ENCODE data around the gene MSH5. TPM values are rescaled to one million over a fixed set of nuclear protein-coding genes. Genes with fewer than 3 reads are reported as not detected.

Gene MSH5
- total and polyA plus RNA-seq, 2 of the 13 experiments (the other 11 are each of a cell fraction or from before 2014, with no cell fraction given) = 10.2 to 38.7 TPM

GRCh38 chr6:31729515-31729978 lies 10.3 kb upstream of the MSH5 start (continued):
- TF ChIP-seq ZNF556 (CRISPR knock-in tag; IDR thresholded peaks at IDR 0.05; ENCODE audit: borderline replicate concordance) = peak; percentile 83; the same call in 1 of the 2 replicates
- peak; percentile 35 for TF ChIP-seq MEIS2 (CRISPR knock-in tag; IDR thresholded peaks at IDR 0.05)
- TF ChIP-seq ZFP62 (CRISPR knock-in tag; IDR thresholded peaks at IDR 0.05) = no peak
- TF ChIP-seq TEF (CRISPR knock-in tag; IDR thresholded peaks at IDR 0.05) = no peak
- TF ChIP-seq NFATC3 (CRISPR knock-in tag; IDR thresholded peaks at IDR 0.05) = no peak
- no peak for TF ChIP-seq ZNF766 (CRISPR knock-in tag; IDR thresholded peaks at IDR 0.05; ENCODE audit: borderline replicate concordance)
- no peak for TF ChIP-seq MAFK (conservative IDR thresholded peaks at IDR 0.05 in 1 of 2, IDR thresholded peaks at IDR 0.05 in 1 of 2; ENCODE audit: low read length in 2 of 2)
- no peak for TF ChIP-seq ZHX2 (IDR thresholded peaks at IDR 0.05; ENCODE audit: low read depth)
- no peak for TF ChIP-seq ZHX2 (CRISPR knock-in tag; IDR thresholded peaks at IDR 0.05; ENCODE audit: borderline replicate concordance)
- no peak; the same call in 1 of the 2 replicates for TF ChIP-seq ZNF367 (CRISPR knock-in tag; IDR thresholded peaks at IDR 0.05; ENCODE audit: borderline replicate concordance)
- no peak for TF ChIP-seq MEIS1 (CRISPR knock-in tag; IDR thresholded peaks at IDR 0.05; ENCODE audit: borderline replicate concordance)
- TF ChIP-seq ZNF431 (CRISPR knock-in tag; IDR thresholded peaks at IDR 0.05; ENCODE audit: borderline replicate concordance, low read depth) = no peak
- TF ChIP-seq ZNF790 (CRISPR knock-in tag; IDR thresholded peaks at IDR 0.05; ENCODE audit: borderline replicate concordance) = no peak
- TF ChIP-seq ZKSCAN5 (CRISPR knock-in tag; IDR thresholded peaks at IDR 0.05) = peak; percentile 16; the same call in 1 of the 2 replicates
- no peak for TF ChIP-seq ZNF101 (CRISPR knock-in tag; IDR thresholded peaks at IDR 0.05; ENCODE audit: borderline replicate concordance, low read depth)
- TF ChIP-seq ZNF10 (CRISPR knock-in tag; IDR thresholded peaks at IDR 0.05; ENCODE audit: borderline replicate concordance, low read depth) = no peak
- TF ChIP-seq, protein P1, sequence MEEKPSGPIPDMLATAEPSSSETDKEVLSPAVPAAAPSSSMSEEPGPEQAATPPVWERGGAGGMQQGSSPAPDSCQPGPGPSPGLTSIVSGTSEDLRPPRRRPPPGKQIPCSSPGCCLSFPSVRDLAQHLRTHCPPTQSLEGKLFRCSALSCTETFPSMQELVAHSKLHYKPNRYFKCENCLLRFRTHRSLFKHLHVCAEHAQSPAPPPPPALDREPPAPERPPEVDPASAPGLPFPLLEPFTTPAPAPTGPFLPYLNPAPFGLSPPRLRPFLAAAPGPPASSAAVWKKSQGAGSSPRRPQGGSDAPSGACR (CRISPR knock-in tag; IDR thresholded peaks at IDR 0.05) = no peak
- TF ChIP-seq SAFB2 (CRISPR knock-in tag; IDR thresholded peaks at IDR 0.05; ENCODE audit: borderline replicate concordance, low read depth) = 0 out of 2 replicates have a peak, but pooled peaks have one; percentile 52
- 0 out of 2 replicates have a peak, but pooled peaks have one; percentile 63 for TF ChIP-seq TEAD2 (CRISPR knock-in tag; IDR thresholded peaks at IDR 0.05)
- TF ChIP-seq PREB (CRISPR knock-in tag; IDR thresholded peaks at IDR 0.05) = no peak

Data from HepG2 (cell line).